Kidney epithelial cell (primary cell): ENCODE measurements around the gene SKAP2. TPM values are rescaled to one million over a fixed set of nuclear protein-coding genes. Genes with fewer than 3 reads are reported as not detected.

Experiments
- total RNA-seq: library from RNA; depleted of rRNA; stranded (reverse); fragments of >200 nt; gene quantifications from 2 replicates; pipeline ENCODE4 v1.2.3, GENCODE V29; 2015

The SKAP2 gene
- total RNA-seq, 1 donor from 2014 or later = 35.6 TPM

Other genes starting within 250 kb of the SKAP2 start
- gene HOXA1, start 231.4 kb upstream of the SKAP2 start, total RNA-seq = 2.8 and 4.3 TPM in 2 replicates
- gene HOXA2, start 238.1 kb upstream of the SKAP2 start, total RNA-seq = 0.34 and 1.1 TPM in 2 replicates